Activated B cell treated with CpG ODN at 0.5 μM for 24 hours (primary cell): ENCODE results near the gene EN1. TPM values are rescaled to one million over a fixed set of nuclear protein-coding genes. Genes with fewer than 3 reads are reported as not detected.
A peak's percentile ranks its signal among the peaks of the same experiment; 100 is the strongest.

Experiments
- ATAC-seq: fragments of 200-7000 bp; cut with Tn5 transposase; one replicate; pipeline ENCODE4 v1.10.0; 2021; ENCODE audit warnings: low read depth, mild to moderate bottlenecking, moderate library complexity
- CTCF ChIA-PET: fragments of 350-600 bp; sonication (Branson Sonifier 250); formaldehyde crosslinking; loops from one replicate; lab custom pipeline; 2021; ENCODE audit warnings: antibody characterized with exemption; lab: Charles Lee
- POLR2A ChIA-PET: fragments of 350-600 bp; sonication (Branson Sonifier 250); formaldehyde crosslinking; loops from one replicate; lab custom pipeline; 2021; ENCODE audit warnings: antibody characterized with exemption; lab: Charles Lee
- DNase-seq: peaks from one replicate; pipeline ENCODE4 v3.0.0; 2022
- H3K27ac Mint-ChIP-seq: one replicate; pipeline ENCODE4 v1.8.0; 2020; ENCODE audit warnings: mixed read lengths
- H3K27me3 Mint-ChIP-seq: one replicate; pipeline ENCODE4 v1.8.0; 2021; ENCODE audit warnings: mixed read lengths
- H3K36me3 Mint-ChIP-seq: one replicate; pipeline ENCODE4 v1.8.0; 2021; ENCODE audit warnings: low read depth, mixed read lengths
- H3K4me1 Mint-ChIP-seq: one replicate; pipeline ENCODE4 v1.8.0; 2021; ENCODE audit warnings: mixed read lengths
- H3K4me3 Mint-ChIP-seq: one replicate; pipeline ENCODE4 v1.8.0; 2020; ENCODE audit warnings: mild to moderate bottlenecking, mixed read lengths
- H3K9me3 Mint-ChIP-seq: one replicate; pipeline ENCODE4 v1.8.0; 2020; ENCODE audit warnings: mixed read lengths
- intact Hi-C: fragments of 100-400 bp; cut with micrococcal nuclease; formaldehyde crosslinking; loops from one replicate; pipeline ENCODE4 v1.15.1; 2024
- total RNA-seq: library from RNA; stranded (reverse); gene quantifications from 2 replicates; pipeline ENCODE4 v1.2.3, GENCODE V29; 2022
- TF ChIP-seq, protein P1 (sequence below): fragments of 200-600 bp; IDR thresholded peaks from one replicate; pipeline ENCODE4 v1.8.0; 2022; ENCODE audit warnings: antibody characterized with exemption, mild to moderate bottlenecking

Gene EN1
- total RNA-seq, 1 donor from 2014 or later: not detected

DNA sequence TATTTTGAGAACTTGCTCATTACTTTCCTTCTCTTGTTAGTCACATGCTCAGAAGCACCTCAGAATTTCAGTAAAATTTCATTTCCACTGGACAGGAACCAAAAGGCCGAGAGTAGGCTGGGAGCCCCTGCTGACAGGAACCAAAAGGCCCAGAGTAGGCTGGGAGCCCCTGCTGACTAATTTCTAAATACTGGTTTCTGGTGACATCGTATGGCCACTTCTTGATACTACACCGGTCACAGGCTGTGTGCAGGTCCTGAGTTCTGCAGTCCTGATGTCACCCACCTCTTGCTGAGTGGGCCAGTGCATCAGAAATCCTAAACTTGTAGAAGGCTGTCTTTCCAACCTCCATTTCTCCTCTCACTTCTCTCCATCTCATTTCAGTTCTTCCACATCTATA is 17.7 kb upstream of the EN1 start:
- Mint-ChIP-seq H3K36me3 (no peaks in the 10 kb centered on the region), H3K4me3 (no peak overlapping the region), H3K9me3 (no peaks in the 10 kb centered on the region), H3K4me1 (no peaks in the 10 kb centered on the region), H3K27ac (no peak overlapping the region), H3K27me3 (peaks cover 34% of the 10 kb centered on the region)
- DNase-seq (no peak), ATAC-seq (peak; percentile 77)
- intact Hi-C loops: loop anchor here (1.0 kb wide), 3 partner anchors 643 to 819 kb away; no protein-coding TSS in a partner anchor
- CTCF ChIA-PET: interaction anchor here (0.8 kb wide), 1 partner anchor 818 kb away, joined by 3 read pairs; no protein-coding TSS in a partner anchor
- TF ChIP-seq, protein P1, sequence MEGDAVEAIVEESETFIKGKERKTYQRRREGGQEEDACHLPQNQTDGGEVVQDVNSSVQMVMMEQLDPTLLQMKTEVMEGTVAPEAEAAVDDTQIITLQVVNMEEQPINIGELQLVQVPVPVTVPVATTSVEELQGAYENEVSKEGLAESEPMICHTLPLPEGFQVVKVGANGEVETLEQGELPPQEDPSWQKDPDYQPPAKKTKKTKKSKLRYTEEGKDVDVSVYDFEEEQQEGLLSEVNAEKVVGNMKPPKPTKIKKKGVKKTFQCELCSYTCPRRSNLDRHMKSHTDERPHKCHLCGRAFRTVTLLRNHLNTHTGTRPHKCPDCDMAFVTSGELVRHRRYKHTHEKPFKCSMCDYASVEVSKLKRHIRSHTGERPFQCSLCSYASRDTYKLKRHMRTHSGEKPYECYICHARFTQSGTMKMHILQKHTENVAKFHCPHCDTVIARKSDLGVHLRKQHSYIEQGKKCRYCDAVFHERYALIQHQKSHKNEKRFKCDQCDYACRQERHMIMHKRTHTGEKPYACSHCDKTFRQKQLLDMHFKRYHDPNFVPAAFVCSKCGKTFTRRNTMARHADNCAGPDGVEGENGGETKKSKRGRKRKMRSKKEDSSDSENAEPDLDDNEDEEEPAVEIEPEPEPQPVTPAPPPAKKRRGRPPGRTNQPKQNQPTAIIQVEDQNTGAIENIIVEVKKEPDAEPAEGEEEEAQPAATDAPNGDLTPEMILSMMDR: no peak
- POLR2A ChIA-PET: no interaction called here

- peaks cover 40% of the 10 kb centered on the region for H3K27me3 Mint-ChIP-seq
- POLR2A ChIA-PET: no interaction called here
- H3K9me3 Mint-ChIP-seq: no peaks in the 10 kb centered on the region
- H3K36me3 Mint-ChIP-seq: no peaks in the 10 kb centered on the region
- no peaks in the 10 kb centered on the region for H3K4me1 Mint-ChIP-seq
- no peak overlapping the region for H3K27ac Mint-ChIP-seq
- TF ChIP-seq, protein P1: no peak
- intact Hi-C loops: no loop called here
- CTCF ChIA-PET: interaction anchor here (0.8 kb wide), 2 partner anchors 643 to 817 kb away, joined by 3 to 5 read pairs; no protein-coding TSS in a partner anchor
- no peak for ATAC-seq
- DNase-seq: no peak
- no peak overlapping the region for H3K4me3 Mint-ChIP-seq
Measured at GRCh38 chr2:118864207-118864606, 16.8 kb upstream of the EN1 start.

GRCh38 chr2:118861731-118862130 is 14.3 kb upstream of the EN1 start:
- Mint-ChIP-seq H3K4me1 (peaks cover 6% of the 10 kb centered on the region), H3K9me3 (no peaks in the 10 kb centered on the region), H3K27ac (no peak overlapping the region), H3K27me3 (peaks cover 46% of the 10 kb centered on the region), H3K36me3 (no peaks in the 10 kb centered on the region), H3K4me3 (no peak overlapping the region)
- no peak for ATAC-seq
- ChIA-PET CTCF (interaction anchor here (1.5 kb wide), 1 partner anchor 21 kb away, joined by 3 read pairs; no protein-coding TSS in a partner anchor), POLR2A (no interaction called here)
- DNase-seq: no peak
- TF ChIP-seq, protein P1: no peak
- intact Hi-C loops: no loop called here

DNA sequence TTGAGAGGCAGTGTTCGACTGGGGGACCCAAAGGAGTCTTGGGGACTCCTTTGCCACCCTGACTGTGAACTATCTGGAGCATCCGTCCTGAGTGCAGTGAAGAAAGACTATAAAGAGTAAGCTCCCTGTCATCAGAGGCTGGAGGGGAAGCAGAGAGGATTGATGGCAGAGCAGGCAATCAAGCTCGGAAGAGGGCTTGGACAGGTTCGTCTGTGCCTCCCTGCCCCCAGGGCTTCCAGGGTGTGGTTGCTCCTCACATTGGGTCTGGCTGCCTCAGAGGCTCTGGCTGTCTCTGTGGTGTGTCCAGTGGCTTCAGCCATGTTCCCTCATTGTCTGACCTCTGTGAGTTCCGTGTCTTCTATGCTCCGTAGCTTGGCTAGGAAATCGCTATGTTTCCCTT is 13.8 kb upstream of the EN1 start:
- H3K9me3 Mint-ChIP-seq: no peaks in the 10 kb centered on the region
- peaks cover 11% of the 10 kb centered on the region for H3K4me1 Mint-ChIP-seq
- no peak overlapping the region for H3K27ac Mint-ChIP-seq
- intact Hi-C loops: no loop called here
- no peaks in the 10 kb centered on the region for H3K36me3 Mint-ChIP-seq
- TF ChIP-seq, protein P1: no peak
- DNase-seq (no peak), ATAC-seq (no peak)
- peaks cover 51% of the 10 kb centered on the region for H3K27me3 Mint-ChIP-seq
- POLR2A ChIA-PET: no interaction called here
- no peak overlapping the region for H3K4me3 Mint-ChIP-seq
- CTCF ChIA-PET: no interaction called here

DNA sequence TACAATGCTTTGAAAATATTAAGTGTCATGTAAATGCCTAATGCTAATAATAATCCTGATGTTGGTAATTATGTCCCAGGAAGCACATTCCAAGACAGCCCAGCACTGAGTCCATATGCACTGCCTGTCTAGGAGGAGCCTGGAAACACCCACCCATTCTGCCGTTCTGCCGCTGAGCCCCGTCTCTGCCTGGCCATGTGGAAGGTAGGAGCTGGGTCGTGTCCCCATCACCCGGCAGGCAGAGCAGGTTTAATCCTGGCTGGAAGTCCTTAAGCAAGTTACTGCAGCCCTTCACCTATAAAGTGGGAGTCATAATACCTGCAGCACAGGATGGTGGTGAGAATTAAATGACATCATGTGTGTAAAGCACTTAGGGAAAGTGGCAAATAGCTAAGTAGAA is 13.1 kb upstream of the EN1 start:
- ATAC-seq (no peak), DNase-seq (no peak)
- ChIA-PET CTCF (no interaction called here), POLR2A (no interaction called here)
- TF ChIP-seq, protein P1: no peak
- intact Hi-C loops: no loop called here
- Mint-ChIP-seq H3K36me3 (no peaks in the 10 kb centered on the region), H3K4me3 (no peak overlapping the region), H3K27me3 (peaks cover 55% of the 10 kb centered on the region), H3K27ac (no peak overlapping the region), H3K9me3 (no peaks in the 10 kb centered on the region), H3K4me1 (peaks cover 17% of the 10 kb centered on the region)
